Measurements from ENCODE around the gene CES2.
A peak's percentile ranks its signal among the peaks of the same experiment; 100 is the strongest.

CES2 gene

DNA sequence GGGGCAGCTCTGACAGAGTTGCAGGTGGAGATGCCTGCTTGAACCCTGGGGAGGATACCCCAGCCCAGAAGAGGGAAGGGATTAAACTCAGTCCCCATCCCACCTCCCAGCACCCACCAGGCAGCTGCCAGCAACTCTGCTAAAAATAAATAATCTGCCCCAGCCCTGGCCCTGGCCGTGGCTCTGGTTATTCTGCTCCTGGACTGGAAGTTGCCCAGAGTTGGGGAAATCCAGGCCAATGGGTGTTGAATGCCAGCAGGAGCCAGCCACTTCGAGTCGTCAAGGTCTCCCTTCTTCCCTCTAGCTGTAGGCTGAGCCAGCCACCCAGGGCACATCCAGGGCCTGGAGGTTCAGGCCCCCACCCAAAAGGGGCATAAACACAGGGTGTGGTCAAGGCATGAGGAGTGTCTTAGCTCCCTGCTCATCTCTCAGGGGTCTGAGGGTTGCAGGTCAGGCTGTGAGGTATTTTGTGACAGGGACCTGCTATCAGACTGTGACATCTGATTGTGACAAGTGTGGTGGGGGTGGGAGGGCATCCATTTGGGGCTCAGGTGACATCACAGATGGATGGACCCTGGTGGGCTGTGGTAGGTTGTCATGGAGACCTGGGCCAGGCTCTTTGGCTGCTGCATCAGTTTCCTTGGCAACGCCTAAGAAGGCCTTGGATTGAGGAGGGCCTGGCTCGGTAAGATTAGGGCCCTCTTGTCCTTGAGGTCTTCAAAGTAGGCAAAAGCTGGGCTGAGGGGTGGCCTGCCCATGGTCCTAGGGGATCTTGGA lies 9.0 kb upstream of the CES2 start:
- Histone ChIP-seq H3K36me3 (ENCODE audit: control insufficient read depth, insufficient read depth, low read length) (no peaks in the 10 kb centered on the region), H3K27me3 (ENCODE audit: control insufficient read depth, insufficient read depth, low read length, poor library complexity, severe bottlenecking) (peaks cover 49% of the 10 kb centered on the region), H3K27ac (ENCODE audit: insufficient read depth, low read depth, low read length, poor library complexity, severe bottlenecking) (no peak overlapping the region), H3K4me3 (ENCODE audit: insufficient read depth, low read depth, low read length) (no peak overlapping the region), H3K9me3 (ENCODE audit: control insufficient read depth, low read length) (no peaks in the 10 kb centered on the region), H3K4me1 (ENCODE audit: control insufficient read depth, insufficient read depth, low read length) (peaks cover 14% of the 10 kb centered on the region)
- 74 to 83% methylated on average over 5 of the region's 5 CpGs for WGBS, 2 experiments

DNA sequence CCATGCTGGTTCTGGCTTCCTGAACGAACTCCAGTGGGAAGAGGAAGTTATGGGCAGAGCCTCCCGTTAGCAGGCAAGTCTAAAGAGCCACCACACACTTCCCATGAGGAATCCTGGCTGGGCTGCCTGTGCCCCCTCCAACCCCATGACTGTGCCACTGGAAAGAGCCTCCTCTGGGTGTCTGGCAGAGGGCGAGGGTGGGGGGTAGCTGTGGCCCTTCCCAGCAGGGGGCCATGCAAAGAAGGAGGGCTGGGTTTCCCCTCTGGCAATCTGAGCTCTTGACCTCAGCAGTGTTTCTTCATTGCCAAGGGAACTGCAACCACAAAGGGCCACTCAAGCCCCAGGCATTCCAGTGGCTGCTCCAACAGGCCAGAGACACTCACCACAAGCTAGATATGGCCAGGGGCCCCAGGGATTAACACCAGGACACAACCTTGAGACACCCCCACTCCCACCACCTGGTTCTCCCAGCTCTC lies 8.3 kb upstream of the CES2 start:
- Histone ChIP-seq H3K27me3 (ENCODE audit: control insufficient read depth, insufficient read depth, low read length, poor library complexity, severe bottlenecking) (peaks cover 45% of the 10 kb centered on the region), H3K27ac (ENCODE audit: insufficient read depth, low read depth, low read length, poor library complexity, severe bottlenecking) (no peak overlapping the region)

DNA sequence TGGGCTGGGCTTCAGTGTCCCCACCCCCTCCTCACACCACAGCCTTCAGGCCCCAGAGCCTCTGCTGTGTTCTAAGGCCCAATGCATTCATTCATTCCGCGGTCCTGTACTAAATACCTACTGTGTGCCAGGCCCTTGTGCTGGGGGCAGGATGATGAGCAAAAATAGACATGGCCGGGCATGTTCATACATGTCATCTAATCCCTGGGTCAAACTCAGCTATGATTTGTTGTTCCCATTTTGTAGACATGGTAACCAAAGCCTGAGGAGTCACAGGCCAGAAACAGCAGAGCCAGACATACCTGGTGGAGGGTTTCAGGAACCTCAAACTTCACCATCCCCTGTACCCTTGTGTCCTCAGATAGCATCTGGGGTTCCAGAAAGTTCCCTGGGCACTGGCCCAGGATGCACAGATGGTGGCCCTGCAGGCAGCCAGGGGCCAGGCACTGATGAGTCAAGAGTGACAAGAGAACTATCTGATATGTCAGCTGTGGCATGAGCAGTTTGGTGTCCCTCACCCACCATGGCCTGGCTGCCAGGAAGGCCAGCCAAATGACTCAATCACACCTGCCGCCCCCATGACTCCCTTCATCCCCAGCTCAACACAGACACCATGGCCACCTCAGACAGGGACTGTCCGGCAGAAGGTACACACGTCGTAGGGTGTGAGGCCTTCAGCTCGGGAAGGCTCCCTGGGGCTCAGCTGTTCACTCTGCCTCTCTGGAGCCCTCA lies 7.2 kb upstream of the CES2 start:
- Histone ChIP-seq H3K27me3 (ENCODE audit: control insufficient read depth, insufficient read depth, low read length, poor library complexity, severe bottlenecking) (peaks cover 44% of the 10 kb centered on the region), H3K27ac (ENCODE audit: insufficient read depth, low read depth, low read length, poor library complexity, severe bottlenecking) (no peak overlapping the region)

More for the DNA sequence above, 8.3 kb upstream of the CES2 start:
- H3K9me3 ChIP-seq (ENCODE audit: control insufficient read depth, low read length) = no peaks in the 10 kb centered on the region
- H3K36me3 ChIP-seq (ENCODE audit: control insufficient read depth, insufficient read depth, low read length) = no peaks in the 10 kb centered on the region
- 73 to 80% methylated on average over 3 of the region's 3 CpGs for WGBS, 2 experiments
- no peak overlapping the region for H3K4me3 ChIP-seq (ENCODE audit: insufficient read depth, low read depth, low read length)
- H3K4me1 ChIP-seq (ENCODE audit: control insufficient read depth, insufficient read depth, low read length) = peaks cover 14% of the 10 kb centered on the region

DNA sequence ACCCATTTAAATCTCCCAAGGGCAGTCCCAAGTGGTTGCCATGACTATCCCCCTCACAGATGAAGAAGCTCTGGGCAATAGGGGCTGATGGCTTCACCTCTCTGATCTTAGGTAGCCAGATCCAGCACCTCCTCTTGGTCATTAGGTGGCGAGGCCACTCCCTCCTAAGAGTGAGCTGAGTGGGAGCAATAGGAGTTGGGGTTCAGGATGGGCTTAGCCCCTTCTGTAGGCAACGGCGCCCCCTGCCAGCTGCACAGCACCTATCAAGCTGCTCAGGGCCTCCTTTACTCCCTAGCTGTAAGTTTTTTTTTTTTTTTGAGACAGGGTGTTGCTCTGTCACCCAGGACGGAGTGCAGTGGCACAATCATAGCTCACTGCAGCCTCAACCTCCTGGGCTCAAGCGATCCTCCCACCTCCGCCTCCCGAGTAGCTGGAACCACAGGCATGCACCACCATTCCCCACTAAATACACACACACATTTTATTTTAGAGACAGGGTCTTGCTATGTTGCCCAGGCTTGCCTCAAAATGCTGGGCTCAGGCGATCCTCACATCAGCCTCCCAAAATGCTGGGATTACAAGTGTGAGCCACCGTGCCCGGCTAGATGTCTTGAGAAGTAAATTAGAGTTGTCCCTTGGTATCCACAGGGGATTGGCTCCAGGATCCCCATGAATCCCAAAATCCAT lies 6.5 kb upstream of the CES2 start:
- no peak overlapping the region for H3K4me3 ChIP-seq (ENCODE audit: insufficient read depth, low read depth, low read length)
- peaks cover 37% of the 10 kb centered on the region for H3K27me3 ChIP-seq (ENCODE audit: control insufficient read depth, insufficient read depth, low read length, poor library complexity, severe bottlenecking)
- 84% methylated on average over 10 of the region's 10 CpGs for WGBS, 2 experiments
- no peak overlapping the region for H3K27ac ChIP-seq (ENCODE audit: insufficient read depth, low read depth, low read length, poor library complexity, severe bottlenecking)
- H3K4me1 ChIP-seq (ENCODE audit: control insufficient read depth, insufficient read depth, low read length) = peaks cover 21% of the 10 kb centered on the region
- no peaks in the 10 kb centered on the region for H3K36me3 ChIP-seq (ENCODE audit: control insufficient read depth, insufficient read depth, low read length)
- no peaks in the 10 kb centered on the region for H3K9me3 ChIP-seq (ENCODE audit: control insufficient read depth, low read length)

More for the DNA sequence above, 7.2 kb upstream of the CES2 start:
- 96% methylated on average over 8 of the region's 8 CpGs for WGBS, 2 experiments
- Histone ChIP-seq H3K9me3 (ENCODE audit: control insufficient read depth, low read length) (no peaks in the 10 kb centered on the region), H3K4me3 (ENCODE audit: insufficient read depth, low read depth, low read length) (no peak overlapping the region), H3K36me3 (ENCODE audit: control insufficient read depth, insufficient read depth, low read length) (no peaks in the 10 kb centered on the region), H3K4me1 (ENCODE audit: control insufficient read depth, insufficient read depth, low read length) (peaks cover 15% of the 10 kb centered on the region)

DNA sequence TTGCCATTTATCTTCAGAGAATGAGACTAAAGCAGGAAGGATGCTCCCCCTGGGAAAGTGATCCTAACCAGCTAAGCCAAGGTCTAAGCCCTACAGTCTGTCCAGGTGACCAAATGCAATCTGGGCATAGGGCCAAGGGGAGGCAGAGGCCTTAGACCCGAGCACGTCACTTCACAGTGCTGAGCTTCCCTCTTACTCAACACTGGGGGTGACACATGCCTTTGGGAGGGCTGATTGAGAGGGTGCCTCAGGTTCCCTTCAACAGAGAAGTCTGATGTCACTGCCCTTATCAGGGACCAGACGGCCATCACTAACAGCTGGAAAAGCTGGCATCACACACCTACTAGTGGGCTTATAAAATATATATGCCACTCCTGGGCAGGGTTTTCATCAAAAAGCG lies 5.1 kb upstream of the CES2 start:
- no peaks in the 10 kb centered on the region for H3K36me3 ChIP-seq (ENCODE audit: control insufficient read depth, insufficient read depth, low read length)
- peaks cover 21% of the 10 kb centered on the region for H3K4me1 ChIP-seq (ENCODE audit: control insufficient read depth, insufficient read depth, low read length)
- H3K27ac ChIP-seq (ENCODE audit: insufficient read depth, low read depth, low read length, poor library complexity, severe bottlenecking) = no peak overlapping the region
- 93 to 94% methylated on average over 4 of the region's 4 CpGs for WGBS, 2 experiments
- H3K27me3 ChIP-seq (ENCODE audit: control insufficient read depth, insufficient read depth, low read length, poor library complexity, severe bottlenecking) = peaks cover 23% of the 10 kb centered on the region
- no peak overlapping the region for H3K4me3 ChIP-seq (ENCODE audit: insufficient read depth, low read depth, low read length)
- H3K9me3 ChIP-seq (ENCODE audit: control insufficient read depth, low read length) = no peaks in the 10 kb centered on the region

DNA sequence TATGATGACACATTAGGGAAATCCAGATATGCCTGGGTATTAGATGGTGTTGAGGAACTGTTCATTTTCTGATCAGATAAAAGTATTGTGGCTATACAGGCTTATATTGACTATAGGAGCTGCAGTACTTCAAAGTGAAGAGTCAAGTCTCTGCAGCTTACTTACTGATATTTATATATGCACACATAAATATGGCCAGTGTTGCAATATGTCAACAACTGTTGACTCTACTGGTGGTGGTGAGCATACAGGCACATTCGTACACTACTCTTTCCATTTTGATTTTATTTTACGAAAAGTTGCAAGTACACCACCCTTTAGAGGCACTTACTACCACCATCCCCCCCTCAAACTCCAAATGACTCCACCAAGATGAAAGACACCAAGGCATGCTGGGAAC lies 3.7 kb upstream of the CES2 start:
- H3K4me1 ChIP-seq (ENCODE audit: control insufficient read depth, insufficient read depth, low read length) = peaks cover 13% of the 10 kb centered on the region
- no peaks in the 10 kb centered on the region for H3K36me3 ChIP-seq (ENCODE audit: control insufficient read depth, insufficient read depth, low read length)
- H3K27ac ChIP-seq (ENCODE audit: insufficient read depth, low read depth, low read length, poor library complexity, severe bottlenecking) = no peak overlapping the region
- H3K9me3 ChIP-seq (ENCODE audit: control insufficient read depth, low read length) = no peaks in the 10 kb centered on the region
- no peak overlapping the region for H3K4me3 ChIP-seq (ENCODE audit: insufficient read depth, low read depth, low read length)
- 97 to 98% methylated on average over 2 of the region's 2 CpGs for WGBS, 2 experiments
- peaks cover 8% of the 10 kb centered on the region for H3K27me3 ChIP-seq (ENCODE audit: control insufficient read depth, insufficient read depth, low read length, poor library complexity, severe bottlenecking)

DNA sequence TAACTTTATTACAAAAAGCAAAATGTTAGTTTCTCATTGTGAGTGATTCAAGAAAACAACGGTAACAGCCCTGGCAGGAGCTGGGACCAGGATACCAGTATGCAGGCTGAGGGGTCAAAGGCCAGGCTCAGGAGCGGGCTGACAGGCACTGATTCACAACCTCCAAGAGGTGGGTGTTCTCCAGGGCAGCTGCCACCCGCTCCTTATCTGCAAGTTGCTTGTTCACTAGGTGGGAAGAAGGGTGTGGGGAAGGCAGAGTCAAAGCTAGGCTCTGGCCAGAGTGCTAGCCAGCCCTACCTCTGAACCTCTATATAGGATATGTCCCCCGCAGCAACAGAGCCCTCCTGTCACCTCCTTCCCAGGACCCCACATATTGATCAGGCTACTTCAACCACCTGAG lies 3.2 kb upstream of the CES2 start:
- Histone ChIP-seq H3K36me3 (ENCODE audit: control insufficient read depth, insufficient read depth, low read length) (no peaks in the 10 kb centered on the region), H3K27ac (ENCODE audit: insufficient read depth, low read depth, low read length, poor library complexity, severe bottlenecking) (no peak overlapping the region), H3K9me3 (ENCODE audit: control insufficient read depth, low read length) (no peaks in the 10 kb centered on the region), H3K4me3 (ENCODE audit: insufficient read depth, low read depth, low read length) (no peak overlapping the region), H3K4me1 (ENCODE audit: control insufficient read depth, insufficient read depth, low read length) (peaks cover 9% of the 10 kb centered on the region), H3K27me3 (ENCODE audit: control insufficient read depth, insufficient read depth, low read length, poor library complexity, severe bottlenecking) (peaks cover 4% of the 10 kb centered on the region)
- WGBS, 2 experiments = 92 to 94% methylated on average over 4 of the region's 4 CpGs

DNA sequence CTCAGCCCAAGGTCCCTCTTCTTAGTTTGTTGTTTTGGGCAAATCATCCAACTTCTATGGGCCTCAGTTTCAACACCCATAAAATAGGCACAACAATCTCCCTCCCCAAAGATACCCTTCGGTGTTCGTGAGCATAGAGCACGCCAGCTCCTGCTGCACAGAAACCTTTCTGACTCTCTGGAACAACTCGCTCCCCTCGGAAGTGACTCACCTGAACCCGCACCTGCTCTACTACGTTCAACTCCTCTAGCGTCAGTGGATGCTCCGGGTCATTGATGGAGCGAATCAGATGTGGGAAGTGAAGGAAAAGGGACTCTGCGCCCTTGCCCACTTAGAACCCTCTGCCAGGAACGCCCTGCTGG lies 1.6 kb upstream of the CES2 start:
- Histone ChIP-seq H3K27ac (ENCODE audit: insufficient read depth, low read depth, low read length, poor library complexity, severe bottlenecking) (no peak overlapping the region), H3K4me3 (ENCODE audit: insufficient read depth, low read depth, low read length) (peak overlapping the region; percentile 62), H3K36me3 (ENCODE audit: control insufficient read depth, insufficient read depth, low read length) (no peaks in the 10 kb centered on the region), H3K9me3 (ENCODE audit: control insufficient read depth, low read length) (no peaks in the 10 kb centered on the region), H3K27me3 (ENCODE audit: control insufficient read depth, insufficient read depth, low read length, poor library complexity, severe bottlenecking) (no peaks in the 10 kb centered on the region), H3K4me1 (ENCODE audit: control insufficient read depth, insufficient read depth, low read length) (peaks cover 7% of the 10 kb centered on the region)
- WGBS, 2 experiments = 3 to 6% methylated on average over 12 of the region's 12 CpGs

DNA sequence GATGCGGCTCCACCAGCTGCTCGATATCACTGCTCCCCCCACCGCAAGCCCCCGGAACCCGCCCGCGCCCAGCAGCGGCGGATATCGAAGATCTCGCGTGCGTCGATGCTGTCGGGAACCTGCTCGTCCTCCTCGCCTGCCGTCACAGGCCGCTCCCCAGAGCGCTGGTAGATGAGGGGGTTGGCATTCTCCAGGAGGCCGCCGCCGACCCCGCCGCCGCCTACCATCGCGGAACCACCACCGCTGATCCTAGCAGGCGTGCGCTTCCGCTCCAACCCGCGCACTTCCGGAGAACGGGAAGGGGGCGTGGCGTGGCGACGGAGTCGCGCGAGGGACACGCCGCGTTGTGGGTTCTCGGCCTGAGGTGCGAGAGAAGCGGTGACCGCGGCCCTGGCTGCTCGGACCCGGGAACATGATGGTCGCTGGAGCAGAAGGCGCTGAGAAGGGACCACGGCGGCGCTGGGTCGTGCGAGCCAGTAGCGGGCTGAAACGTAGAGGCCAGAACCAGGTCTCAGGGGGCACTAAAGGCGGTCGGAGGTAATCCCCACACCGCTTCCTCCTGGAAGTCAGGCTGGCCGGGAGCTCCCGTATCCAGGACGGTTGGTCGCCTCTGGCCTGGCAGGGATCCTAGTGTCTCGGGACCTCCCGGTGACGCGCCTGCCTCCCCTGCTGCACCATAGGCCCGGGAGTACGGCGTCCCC lies 1.0 kb upstream of the CES2 start, which contains the start of gene CIAO2B:
Gene CIAO2B, minus strand, starts transcription at position 265 of the 701 bp plus-strand sequence. Its CDS starts 38 bp downstream, at position 227.
- Histone ChIP-seq H3K9me3 (ENCODE audit: control insufficient read depth, low read length) (no peaks in the 10 kb centered on the region), H3K4me1 (ENCODE audit: control insufficient read depth, insufficient read depth, low read length) (peaks cover 7% of the 10 kb centered on the region), H3K27ac (ENCODE audit: insufficient read depth, low read depth, low read length, poor library complexity, severe bottlenecking) (no peak within 1 kb of the TSS), H3K36me3 (ENCODE audit: control insufficient read depth, insufficient read depth, low read length) (no peaks in the 10 kb centered on the region), H3K4me3 (ENCODE audit: insufficient read depth, low read depth, low read length) (peak within 1 kb of the TSS; percentile 62), H3K27me3 (ENCODE audit: control insufficient read depth, insufficient read depth, low read length, poor library complexity, severe bottlenecking) (no peaks in the 10 kb centered on the region)
- 0% methylated on average over 76 of the region's 76 CpGs for whole genome bisulfite sequencing, 2 experiments
